Activated gamma-delta T cell (primary cell): ENCODE measurements around the gene CNTN3.

Source experiments
- DNase-seq: peaks from one replicate; lab custom pipeline; 2025; lab: John Stamatoyannopoulos, UW
- total RNA-seq, 2 donors: gene quantifications; one replicate each; lab custom pipeline; 2026; lab: John Stamatoyannopoulos, UW

Gene CNTN3
- total RNA-seq, result 0 to 0.04 reads per million in 2 donors

- peak; percentile 4 for DNase-seq
Measured at GRCh38 chr3:74614107-74614967, at the start of gene CNTN3. CNTN3 (minus strand) TSS chr3:74614659; CDS start chr3:74521112, 93,547 bp downstream.

- DNase-seq, result no peak
Measured at GRCh38 chr3:74663178-74663577, 48.7 kb upstream of the CNTN3 start.

GRCh38 chr3:74661672-74662071 lies 47.2 kb upstream of the CNTN3 start:
- DNase-seq, result no peak

GRCh38 chr3:74651885-74652284 lies 37.4 kb upstream of the CNTN3 start:
- no peak for DNase-seq

DNA sequence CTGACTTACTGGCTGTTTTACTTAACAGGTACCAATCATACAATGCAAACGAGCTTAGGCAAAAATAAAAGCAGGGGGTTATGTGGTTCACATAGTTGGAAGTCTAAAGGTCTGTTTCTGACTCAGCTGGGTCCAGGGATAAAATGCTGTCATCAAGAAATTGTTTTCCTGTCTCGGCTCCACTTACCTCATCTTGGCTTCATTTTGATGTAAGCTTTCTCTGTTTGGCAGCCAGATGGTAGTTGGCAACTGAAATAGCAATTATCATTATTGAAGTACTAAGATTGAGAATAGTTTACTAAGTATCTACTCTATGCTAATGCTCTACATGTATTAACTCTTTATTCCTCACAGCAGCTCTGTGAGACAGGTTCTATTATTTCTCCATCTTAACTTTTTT lies 36.8 kb upstream of the CNTN3 start:
- DNase-seq, result no peak

DNA sequence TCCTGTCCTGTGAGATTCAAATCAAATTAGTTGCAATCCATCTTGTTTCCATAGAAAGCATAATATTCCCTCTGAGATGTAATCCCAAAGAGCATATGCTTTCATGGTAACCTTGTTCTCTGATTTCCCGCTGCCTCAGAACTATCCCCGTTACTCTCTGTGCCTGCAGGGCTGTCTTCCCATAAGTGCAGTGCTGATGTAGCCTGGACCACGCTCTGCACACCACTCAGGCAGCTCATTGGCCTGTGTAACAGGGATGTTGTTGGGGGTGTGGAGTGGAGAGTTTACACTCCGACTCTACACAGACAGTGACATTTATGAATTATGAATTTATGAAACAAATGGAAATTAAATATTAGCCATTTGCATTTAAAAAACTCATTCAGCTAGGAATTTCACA lies 33.6 kb upstream of the CNTN3 start:
- DNase-seq, result no peak

DNA sequence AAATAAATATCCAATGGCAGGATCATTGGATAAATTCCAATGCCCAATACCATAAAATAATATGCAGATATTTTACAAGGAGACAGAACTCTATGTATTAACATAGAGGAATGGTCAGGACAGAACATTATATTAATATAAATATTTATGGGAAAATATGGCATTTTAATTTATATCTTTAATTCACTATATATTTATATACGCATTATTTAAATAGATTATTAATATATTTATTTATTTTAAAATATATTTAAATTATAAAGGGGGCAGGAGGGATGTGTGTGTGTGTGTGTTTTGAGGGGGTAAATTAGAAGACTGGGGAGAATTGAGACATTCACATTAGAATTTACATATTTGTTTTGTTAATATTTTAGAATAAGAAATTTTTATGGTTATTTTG lies 31.6 kb upstream of the CNTN3 start:
- DNase-seq, result no peak

- DNase-seq, result no peak
Measured at GRCh38 chr3:74643636-74644035, 29.2 kb upstream of the CNTN3 start.

DNA sequence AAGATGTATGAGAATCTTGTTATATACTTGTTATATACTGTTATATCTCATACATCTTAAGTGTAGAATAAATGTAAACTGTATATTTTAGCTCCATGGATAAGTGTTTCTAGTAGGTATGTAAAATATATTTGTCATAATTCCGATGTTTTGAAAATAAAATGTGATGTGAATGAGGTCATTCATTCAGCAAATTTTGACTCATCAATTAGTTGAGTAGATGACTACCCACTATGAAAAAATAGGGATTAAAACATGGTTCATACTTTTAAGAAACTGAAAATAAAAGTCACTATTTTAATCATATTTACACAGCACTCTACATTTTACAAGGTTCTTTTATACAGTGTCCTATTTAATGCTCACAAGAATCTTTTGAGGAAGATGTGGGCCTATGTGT lies 28.4 kb upstream of the CNTN3 start:
- no peak for DNase-seq

DNA sequence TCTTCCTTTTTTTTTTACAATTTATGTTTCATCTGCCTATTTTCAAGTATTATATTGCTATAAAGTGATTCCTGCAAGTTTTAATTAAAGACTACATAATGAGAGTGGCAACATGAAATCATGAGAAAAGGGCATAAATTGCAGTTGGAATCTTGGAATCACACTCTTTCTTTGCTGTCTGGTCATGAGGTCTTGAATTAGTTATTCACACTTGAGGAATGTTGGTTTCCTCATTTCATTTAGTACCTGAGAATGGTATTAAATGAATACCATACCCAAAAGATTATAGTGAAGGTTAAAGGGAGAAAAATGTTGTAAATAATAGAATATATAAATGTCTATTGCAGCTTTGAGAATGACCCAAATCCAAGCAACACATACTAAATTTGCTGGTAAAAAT lies 25.8 kb upstream of the CNTN3 start:
- DNase-seq, result no peak

DNA sequence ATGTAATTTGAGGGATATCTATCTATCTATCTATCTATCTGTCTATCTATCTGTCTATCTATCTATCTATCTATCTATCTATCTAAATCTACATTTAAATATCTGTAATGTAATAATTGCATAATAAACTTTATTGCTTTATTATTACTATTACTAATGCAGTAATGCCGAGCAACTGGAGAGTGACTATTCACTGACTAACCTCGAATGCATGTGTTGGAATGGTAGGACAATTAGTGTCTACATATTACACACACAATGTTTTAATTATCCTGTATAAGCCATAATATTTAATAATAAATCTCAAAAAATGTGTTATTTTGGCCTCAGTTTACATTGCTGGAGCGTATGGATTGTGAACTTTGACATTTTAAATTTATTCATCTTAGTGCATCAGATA lies 25.2 kb upstream of the CNTN3 start:
- DNase-seq, result no peak

GRCh38 chr3:74636981-74637380 lies 22.5 kb upstream of the CNTN3 start:
- DNase-seq, result no peak

DNA sequence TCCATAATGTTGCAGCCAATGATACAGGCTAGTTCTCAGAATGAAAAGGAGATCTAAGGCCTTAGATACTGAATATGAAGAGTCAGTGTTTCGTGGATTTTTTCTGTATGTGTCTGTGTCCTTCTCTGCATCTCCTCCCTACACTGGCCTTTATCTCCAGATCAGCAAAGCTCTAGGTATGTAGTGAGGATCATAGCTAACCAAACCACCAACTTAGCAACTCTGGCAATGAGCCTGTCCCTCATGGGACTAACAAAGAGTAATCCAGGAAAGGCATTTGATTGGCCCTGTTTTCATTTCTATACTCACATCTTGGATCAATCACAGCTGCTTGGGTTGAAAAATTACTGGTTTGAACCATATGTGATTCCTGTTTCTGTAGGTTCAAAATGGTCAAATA lies 18.6 kb upstream of the CNTN3 start:
- no peak for DNase-seq

DNA sequence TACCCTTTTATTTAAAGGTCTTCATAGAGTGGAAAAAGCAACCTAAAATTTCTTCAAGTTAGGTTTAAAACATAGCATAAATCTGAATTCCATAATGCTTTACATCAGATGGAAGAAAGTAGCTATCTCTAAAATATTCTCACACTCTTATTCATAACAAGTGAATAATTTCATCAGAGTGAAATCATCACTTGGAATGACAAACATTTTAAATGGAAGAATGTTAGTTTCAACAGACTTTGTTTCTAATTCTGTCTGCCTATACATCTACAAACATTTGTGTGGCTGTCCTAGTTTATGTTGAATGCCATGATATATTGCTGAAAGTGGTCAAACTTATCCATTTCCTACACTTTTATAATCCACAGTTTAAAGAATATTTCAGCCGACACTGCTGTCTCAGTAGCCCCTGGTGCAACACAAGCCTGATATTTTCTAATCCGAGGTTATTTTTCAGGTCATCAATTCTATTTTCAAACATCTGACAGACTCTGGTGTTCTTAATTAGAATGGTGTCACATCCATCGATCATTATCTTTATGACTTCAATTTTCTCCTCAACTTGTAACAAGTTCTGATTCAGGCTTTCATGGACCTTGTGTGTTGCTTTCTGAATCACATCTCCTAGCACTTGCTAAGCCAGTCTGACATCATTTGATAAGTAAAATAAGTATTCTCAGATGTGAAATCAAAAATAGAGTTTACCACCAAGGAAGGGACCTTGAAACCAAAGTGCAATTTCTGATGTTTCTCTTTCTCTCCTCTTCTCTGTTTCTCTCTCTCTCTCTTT lies 17.1 kb upstream of the CNTN3 start:
- no peak for DNase-seq

GRCh38 chr3:74630602-74631001 lies 16.1 kb upstream of the CNTN3 start:
- no peak for DNase-seq

GRCh38 chr3:74626011-74626410 lies 11.6 kb upstream of the CNTN3 start:
- no peak for DNase-seq

DNA sequence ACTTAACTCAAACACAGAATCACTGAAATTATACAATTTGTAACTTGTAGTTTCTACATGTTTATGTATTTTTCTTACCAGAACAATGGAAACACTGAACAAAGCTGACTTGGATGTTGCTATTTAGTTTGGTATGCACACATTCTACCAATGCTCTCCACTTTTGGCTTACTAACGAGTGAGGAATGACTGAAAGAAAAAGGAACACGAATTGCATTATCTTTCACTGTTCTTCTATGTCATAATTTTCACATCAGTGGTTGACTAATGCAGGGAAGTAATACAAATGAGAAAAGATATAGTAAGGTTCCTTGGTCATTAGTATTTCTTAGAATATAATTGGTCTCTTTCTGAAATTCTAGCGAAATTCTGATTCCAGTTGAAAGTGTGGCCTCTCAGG lies 9.8 kb upstream of the CNTN3 start:
- no peak for DNase-seq

DNA sequence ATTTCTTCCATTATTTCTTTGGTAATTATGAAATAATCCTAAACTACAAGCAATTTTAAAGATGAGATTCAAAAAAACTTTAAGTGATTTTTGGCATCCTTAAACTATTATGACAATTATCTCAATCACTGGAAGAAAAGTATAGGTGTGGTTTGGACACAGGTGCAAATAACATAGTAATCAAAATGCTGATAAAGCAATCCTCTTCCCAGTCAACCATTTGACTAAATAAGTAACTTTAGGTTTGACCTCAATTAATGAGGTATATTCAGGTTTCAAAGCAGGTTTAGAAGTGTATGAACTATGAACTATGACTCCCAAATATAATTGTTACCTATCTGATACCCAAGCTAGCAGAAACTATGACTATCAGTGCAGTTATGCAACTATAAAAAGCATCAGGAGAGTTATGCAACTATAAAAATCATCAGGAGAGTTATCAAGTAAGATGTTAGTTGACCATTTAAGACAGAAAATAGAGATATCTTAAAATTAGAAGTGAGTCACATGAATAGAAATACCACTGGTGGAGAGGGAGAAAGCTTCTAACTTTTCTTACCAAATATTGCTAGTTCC lies 8.9 kb upstream of the CNTN3 start:
- no peak for DNase-seq

DNA sequence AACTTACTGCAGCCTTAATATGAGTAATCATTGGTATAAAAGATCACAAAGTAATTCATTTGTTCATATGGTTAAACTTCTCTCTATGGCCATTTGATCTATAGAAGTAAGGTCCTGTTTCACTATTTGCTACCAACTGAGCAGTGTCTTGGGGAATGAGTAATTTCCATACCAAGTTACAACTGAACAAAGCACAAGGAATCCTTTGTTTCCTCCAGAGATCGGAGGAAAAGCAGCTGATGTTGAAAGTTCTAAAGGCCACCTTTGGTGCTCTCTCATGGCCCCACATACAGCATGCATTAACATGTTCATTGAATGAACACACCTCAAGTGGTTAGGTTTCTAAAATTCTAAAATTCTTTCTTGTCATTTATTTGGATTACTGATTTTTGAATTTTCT lies 7.1 kb upstream of the CNTN3 start:
- no peak for DNase-seq

DNA sequence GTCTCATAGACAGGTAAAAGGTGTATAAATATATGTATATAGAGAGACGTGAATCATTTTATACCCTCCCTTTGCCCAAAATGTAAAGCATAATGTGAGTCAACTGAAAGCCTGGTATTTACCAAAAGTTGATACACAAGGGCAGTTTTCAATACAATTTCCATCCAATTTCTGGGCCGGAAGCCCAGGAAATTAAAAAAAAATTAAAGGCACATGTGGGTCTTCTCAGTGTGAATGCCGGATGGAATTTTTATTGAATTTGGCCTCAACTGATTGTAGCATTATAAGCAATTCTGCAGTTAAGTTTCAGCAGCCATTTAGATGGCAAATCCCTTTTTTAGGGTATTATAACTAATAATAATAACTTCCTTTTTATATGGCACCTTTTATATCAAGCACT lies 3.3 kb upstream of the CNTN3 start:
- no peak for DNase-seq

GRCh38 chr3:74613521-74614106 lies 845 bp downstream of the CNTN3 start:
- DNase-seq, result no peak

GRCh38 chr3:74613060-74613459 lies 1.4 kb downstream of the CNTN3 start:
- no peak for DNase-seq
